Esophagus squamous epithelium (tissue), 4 donors: Measurements from ENCODE around the gene CEP170B.

Source experiments
- POLR2A ChIP-seq, 4 donors: fragments of 450-650 bp; IDR thresholded peaks; one replicate each; pipeline ENCODE4 v1.6.1; 2017; ENCODE audit warnings: antibody characterized with exemption in 4 of 4, mild to moderate bottlenecking in 4 of 4, moderate library complexity in 3 of 4
- TF ChIP-seq, protein P1 (sequence below), 6 experiments: fragments of 450-650 bp in 4 of 6; fragments of 200-600 bp in 2 of 6; sonication (generic) in 2 of 6; IDR thresholded peaks; one replicate each; pipeline ENCODE4 v1.5.1; 2016 to 2019; ENCODE audit warnings: antibody characterized with exemption in 6 of 6, mild to moderate bottlenecking in 4 of 6, moderate library complexity in 4 of 6

DNA sequence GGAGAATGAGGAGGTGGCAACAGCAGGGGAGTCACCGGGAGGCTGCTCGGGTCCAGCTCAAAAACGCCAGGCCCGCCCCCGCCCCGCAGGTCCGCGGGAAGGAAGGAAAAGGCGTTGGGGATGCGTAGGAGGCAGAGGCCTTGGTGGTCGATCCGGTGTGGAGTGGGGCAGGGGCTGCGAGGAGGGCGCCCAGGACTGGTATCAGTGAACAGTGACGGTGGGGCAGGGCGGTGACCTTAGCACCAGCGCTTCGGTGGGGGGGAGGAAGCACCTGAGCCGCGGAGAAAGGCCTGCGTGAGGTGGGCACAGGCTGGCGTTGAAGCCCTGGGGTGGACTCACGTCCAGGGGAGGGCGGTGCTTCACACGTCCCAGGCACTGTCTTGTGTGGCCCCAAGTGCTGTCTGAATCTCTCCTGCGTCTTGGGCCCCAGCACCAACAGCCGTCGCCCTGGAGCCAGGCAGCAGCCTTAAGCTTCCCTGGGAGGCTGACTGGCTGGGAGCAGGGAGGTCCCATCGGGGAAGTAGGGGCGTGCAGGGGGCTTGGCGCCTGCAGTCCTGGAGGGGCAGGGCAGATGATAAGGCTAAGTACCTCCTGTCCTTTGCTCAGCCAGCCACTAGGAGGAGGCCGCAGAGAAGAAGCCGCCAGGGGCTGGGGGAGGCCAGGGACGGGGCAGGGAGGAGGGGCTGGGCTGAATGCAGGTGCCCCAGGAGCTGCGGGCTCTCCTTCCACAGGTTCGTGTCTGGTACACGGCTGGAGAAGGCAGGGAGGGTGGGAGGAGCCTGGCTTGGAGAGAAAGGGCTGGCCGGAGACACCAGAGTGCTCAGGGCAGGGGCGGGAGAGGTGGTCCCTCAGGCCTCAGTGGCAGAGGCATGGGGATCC is 37.7 kb upstream of the CEP170B start:
- TF ChIP-seq, protein P1, sequence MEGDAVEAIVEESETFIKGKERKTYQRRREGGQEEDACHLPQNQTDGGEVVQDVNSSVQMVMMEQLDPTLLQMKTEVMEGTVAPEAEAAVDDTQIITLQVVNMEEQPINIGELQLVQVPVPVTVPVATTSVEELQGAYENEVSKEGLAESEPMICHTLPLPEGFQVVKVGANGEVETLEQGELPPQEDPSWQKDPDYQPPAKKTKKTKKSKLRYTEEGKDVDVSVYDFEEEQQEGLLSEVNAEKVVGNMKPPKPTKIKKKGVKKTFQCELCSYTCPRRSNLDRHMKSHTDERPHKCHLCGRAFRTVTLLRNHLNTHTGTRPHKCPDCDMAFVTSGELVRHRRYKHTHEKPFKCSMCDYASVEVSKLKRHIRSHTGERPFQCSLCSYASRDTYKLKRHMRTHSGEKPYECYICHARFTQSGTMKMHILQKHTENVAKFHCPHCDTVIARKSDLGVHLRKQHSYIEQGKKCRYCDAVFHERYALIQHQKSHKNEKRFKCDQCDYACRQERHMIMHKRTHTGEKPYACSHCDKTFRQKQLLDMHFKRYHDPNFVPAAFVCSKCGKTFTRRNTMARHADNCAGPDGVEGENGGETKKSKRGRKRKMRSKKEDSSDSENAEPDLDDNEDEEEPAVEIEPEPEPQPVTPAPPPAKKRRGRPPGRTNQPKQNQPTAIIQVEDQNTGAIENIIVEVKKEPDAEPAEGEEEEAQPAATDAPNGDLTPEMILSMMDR (IDR thresholded peaks at IDR 0.05) = peak in 4 of 6 experiments; percentile 25 to 54 (median 40)
- no peak for TF ChIP-seq POLR2A (IDR thresholded peaks at IDR 0.05)
